HCT116 (cell line): ENCODE data around the gene GABRE. TPM values are rescaled to one million over a fixed set of nuclear protein-coding genes. Genes with fewer than 3 reads are reported as not detected.

Experiments
- ATAC-seq: fragments of 200-7000 bp; cut with Tn5 transposase; 2 replicates; pipeline ENCODE4 v1.9.1; 2020; ENCODE audit warnings: mild to moderate bottlenecking, moderate library complexity
- BruUV-seq: library from RNA; stranded (reverse); fragments of 400-500 nt; replicated peaks from 2 replicates; lab custom pipeline; 2021; lab: Mats Ljungman, UMichigan
- CTCF ChIA-PET: fragments of 300-600 bp; sonication (Branson Sonifier 250); formaldehyde crosslinking; loops from one replicate; lab custom pipeline; 2021; ENCODE audit warnings: antibody characterized with exemption; lab: Charles Lee
- POLR2A ChIA-PET: fragments of 300-600, 350-600 bp; sonication (Branson Sonifier 250); formaldehyde crosslinking; loops from one replicate; lab custom pipeline; 2021; ENCODE audit warnings: antibody characterized with exemption; lab: Charles Lee
- RAD21 ChIA-PET, 2 experiments: fragments of 300-600 bp; sonication (Branson Sonifier 250); formaldehyde crosslinking; loops; one replicate each; lab custom pipeline; 2023; ENCODE audit warnings: low total read pairs in 2 of 2; ENCODE audit not compliant: uncharacterized antibody in 2 of 2, unreplicated experiment in 2 of 2, low non-redundant PET in 1 of 2; lab: Charles Lee
- DNase-seq: peaks from one replicate; pipeline ENCODE4 v3.0.0-alpha.2; 2010; ENCODE audit warnings: low read depth, low spot score
- H2AFZ ChIP-seq: fragments of 200-600 bp; shearing (Covaris generic), sonication (generic); 2 replicates; pipeline ENCODE4 v1.6.1; 2017; ENCODE audit warnings: low read depth, mixed run types, mixed read lengths, antibody characterized with exemption, low read length; ENCODE audit not compliant: poor library complexity, severe bottlenecking
- H3K27ac ChIP-seq: 2 replicates; pipeline ENCODE4 v1.5.1; 2012; ENCODE audit warnings: low read depth, low read length
- H3K27me3 ChIP-seq: fragments of 200-600 bp; sonication (generic); 2 replicates; pipeline ENCODE4 v1.6.1; 2016; ENCODE audit warnings: mixed run types, low read length, mixed read lengths; ENCODE audit not compliant: insufficient read depth
- H3K36me3 ChIP-seq, 2 experiments: fragments of 200-500 bp in 1 of 2; fragments of 200-600 bp in 1 of 2; sonication (Bioruptor generic) in 1 of 2; sonication (generic) in 1 of 2; 2 replicates each; pipeline versions ENCODE4 v1.5.1 to v1.6.1; 2014 to 2016; ENCODE audit warnings: low read length in 2 of 2, inconsistent platforms in 1 of 2, mixed read lengths in 1 of 2, mixed run types in 1 of 2; ENCODE audit not compliant: insufficient read depth in 2 of 2, control insufficient read depth in 1 of 2
- H3K4me1 ChIP-seq, 2 experiments: fragments of 200-600 bp in 1 of 2; sonication (generic) in 1 of 2; 2 replicates each; pipeline versions ENCODE4 v1.5.1 to v1.6.1; 2012 to 2017; ENCODE audit warnings: low read length in 2 of 2, inconsistent platforms in 1 of 2, mild to moderate bottlenecking in 1 of 2, mixed read lengths in 1 of 2, mixed run types in 1 of 2, moderate library complexity in 1 of 2; ENCODE audit not compliant: insufficient read depth in 2 of 2, control insufficient read depth in 1 of 2
- H3K4me2 ChIP-seq: fragments of 200-600 bp; sonication (generic); 2 replicates; pipeline ENCODE4 v1.6.1; 2017; ENCODE audit warnings: mixed run types, low read length, mixed read lengths
- H3K4me3 ChIP-seq, 2 experiments: fragments of 200-600 bp in 1 of 2; sonication (generic) in 1 of 2; replicated peaks in 1 of 2; 2 replicates each; pipeline ENCODE4 v1.5.1; 2011 to 2016; ENCODE audit warnings: low read length in 2 of 2, control low read depth in 1 of 2, low read depth in 1 of 2, mild to moderate bottlenecking in 1 of 2, mixed read lengths in 1 of 2, mixed run types in 1 of 2
- H3K79me2 ChIP-seq: fragments of 200-600 bp; sonication (generic); 2 replicates; pipeline ENCODE4 v1.6.1; 2017; ENCODE audit warnings: mild to moderate bottlenecking, mixed run types, low read length, moderate library complexity, mixed read lengths; ENCODE audit not compliant: insufficient read depth
- H3K9ac ChIP-seq: fragments of 200-600 bp; sonication (generic); 2 replicates; pipeline ENCODE4 v1.6.1; 2016; ENCODE audit warnings: low read length, mixed read lengths
- H3K9me2 ChIP-seq: fragments of 200-600 bp; sonication (generic), shearing (Covaris generic); 2 replicates; pipeline ENCODE4 v1.6.1; 2017; ENCODE audit warnings: mixed run types, mild to moderate bottlenecking, moderate library complexity; ENCODE audit not compliant: insufficient read depth
- H3K9me3 ChIP-seq, 2 experiments: fragments of 200-500 bp in 1 of 2; fragments of 200-600 bp in 1 of 2; sonication (Bioruptor generic) in 1 of 2; sonication (generic) in 1 of 2; 2 replicates each; pipeline ENCODE4 v1.6.1; 2014 to 2017; ENCODE audit warnings: low read length in 2 of 2, mixed read lengths in 2 of 2, inconsistent platforms in 1 of 2, low read depth in 1 of 2, mild to moderate bottlenecking in 1 of 2, mixed run types in 1 of 2, moderate library complexity in 1 of 2; ENCODE audit not compliant: control insufficient read depth in 1 of 2, insufficient read depth in 1 of 2
- H4K20me1 ChIP-seq: fragments of 200-600 bp; sonication (generic), shearing (Covaris generic); 2 replicates; pipeline ENCODE4 v1.6.1; 2017; ENCODE audit warnings: mixed run types, mild to moderate bottlenecking, moderate library complexity; ENCODE audit not compliant: insufficient read depth
- CBX3 ChIP-seq: IDR thresholded peaks from 2 replicates; pipeline ENCODE4 v1.6.1; 2012; ENCODE audit warnings: low read depth
- EGR1 ChIP-seq: IDR thresholded peaks from 2 replicates; pipeline ENCODE4 v1.6.1; 2012; ENCODE audit warnings: low read depth
- ELF1 ChIP-seq: IDR thresholded peaks from 2 replicates; pipeline ENCODE4 v1.6.1; 2012; ENCODE audit warnings: low read depth, borderline replicate concordance
- EZH2phosphoT487 ChIP-seq: fragments of 200-600 bp; IDR thresholded peaks from 2 replicates; pipeline ENCODE4 v1.6.1; 2018; ENCODE audit warnings: antibody characterized with exemption, borderline replicate concordance
- FOSL1 ChIP-seq: IDR thresholded peaks from 2 replicates; pipeline ENCODE4 v1.6.1; 2012; ENCODE audit warnings: low read depth
- REST ChIP-seq: IDR thresholded peaks from 2 replicates; pipeline ENCODE4 v1.6.1; 2012; ENCODE audit warnings: low read depth
- SP1 ChIP-seq: IDR thresholded peaks from 2 replicates; pipeline ENCODE4 v1.6.1; 2012; ENCODE audit warnings: low read depth
- SRF ChIP-seq: IDR thresholded peaks from 2 replicates; pipeline ENCODE4 v1.6.1; 2012; ENCODE audit warnings: low read depth
- ZFX ChIP-seq: fragments of 450-650 bp; IDR thresholded peaks from 2 replicates; pipeline ENCODE4 v1.6.1; 2017
- intact Hi-C: fragments of 100-400 bp; cut with micrococcal nuclease; formaldehyde crosslinking; loops from 2 replicates; pipeline ENCODE4 v1.10.0; 2022
- total RNA-seq: library from RNA; stranded (reverse); gene quantifications from one replicate; pipeline ENCODE4 v1.2.1, GENCODE V29; 2021; ENCODE audit not compliant: unreplicated experiment

Gene GABRE
- total RNA-seq, 1 experiment from 2014 or later, result 3.9 TPM

- H3K9me3 ChIP-seq, result no peaks in the 10 kb centered on the region
- intact Hi-C loops, result no loop called here
- no peaks in the 10 kb centered on the region; the same call in 1 of the 2 replicates for H3K27me3 ChIP-seq
- no peak overlapping the region for H2AFZ ChIP-seq
- peaks cover 11 to 25% of the 10 kb centered on the region in 2 experiments; a peak in 3 of 4 replicates for H3K4me1 ChIP-seq
- BruUV-seq, result no TSS peak
- no peak overlapping the region for H3K4me2 ChIP-seq
- DNase-seq, result no peak
- ChIA-PET POLR2A (no interaction called here), RAD21 (no interaction called here), CTCF (no interaction called here)
- no peak overlapping the region for H3K9ac ChIP-seq
- TF ChIP-seq SP1 (no peak), REST (no peak), FOSL1 (no peak), SRF (no peak), EZH2phosphoT487 (no peak)
- no peak for ATAC-seq
- H3K79me2 ChIP-seq, result no peaks in the 10 kb centered on the region
- H3K36me3 ChIP-seq, result no peaks in the 10 kb centered on the region
- no peaks in the 10 kb centered on the region for H3K9me2 ChIP-seq
- H3K4me3 ChIP-seq, result no peak overlapping the region
- no peak overlapping the region for H3K27ac ChIP-seq
- no peaks in the 10 kb centered on the region for H4K20me1 ChIP-seq
Measured at GRCh38 chrX:151975736-151976275, 1.3 kb upstream of the GABRE start.

- POLR2A ChIA-PET, result no interaction called here
- no peak for TF ChIP-seq CBX3
- no peak for TF ChIP-seq ZFX
- TF ChIP-seq SP1, result no peak
- no peak for TF ChIP-seq EGR1
- no peak for TF ChIP-seq ELF1
- Histone ChIP-seq H3K9me3 (no peaks in the 10 kb centered on the region), H3K4me1 (peaks cover 13 to 29% of the 10 kb centered on the region in 2 experiments; a peak in 3 of 4 replicates), H3K27ac (no peak overlapping the region), H3K79me2 (no peaks in the 10 kb centered on the region), H3K4me3 (no peak overlapping the region), H3K9me2 (no peaks in the 10 kb centered on the region), H4K20me1 (no peaks in the 10 kb centered on the region), H3K27me3 (no peaks in the 10 kb centered on the region; the same call in 1 of the 2 replicates), H3K36me3 (no peaks in the 10 kb centered on the region), H3K4me2 (peak overlapping the region; percentile 77), H2AFZ (no peak overlapping the region), H3K9ac (no peak overlapping the region)
- ATAC-seq, result no peak
- BruUV-seq, result no TSS peak
- no peak for DNase-seq
- RAD21 ChIA-PET, result no interaction called here
- CTCF ChIA-PET, result no interaction called here
- intact Hi-C loops, result no loop called here
Measured at GRCh38 chrX:151975228-151975593, 735 bp upstream of the GABRE start.
